Germinal center (tissue), 1 donor: ENCODE data around the gene POLD2.
"Not testable (repeated sequence)": the region's sequence is repeated elsewhere in the genome, so short reads cannot be mapped to it uniquely, and the experiment has no call there.

Experiments used
- DNase-seq: peaks from one replicate; pipeline ENCODE4 v3.0.0; 2012; ENCODE audit warnings: mixed read lengths, low spot score

POLD2 gene

DNA sequence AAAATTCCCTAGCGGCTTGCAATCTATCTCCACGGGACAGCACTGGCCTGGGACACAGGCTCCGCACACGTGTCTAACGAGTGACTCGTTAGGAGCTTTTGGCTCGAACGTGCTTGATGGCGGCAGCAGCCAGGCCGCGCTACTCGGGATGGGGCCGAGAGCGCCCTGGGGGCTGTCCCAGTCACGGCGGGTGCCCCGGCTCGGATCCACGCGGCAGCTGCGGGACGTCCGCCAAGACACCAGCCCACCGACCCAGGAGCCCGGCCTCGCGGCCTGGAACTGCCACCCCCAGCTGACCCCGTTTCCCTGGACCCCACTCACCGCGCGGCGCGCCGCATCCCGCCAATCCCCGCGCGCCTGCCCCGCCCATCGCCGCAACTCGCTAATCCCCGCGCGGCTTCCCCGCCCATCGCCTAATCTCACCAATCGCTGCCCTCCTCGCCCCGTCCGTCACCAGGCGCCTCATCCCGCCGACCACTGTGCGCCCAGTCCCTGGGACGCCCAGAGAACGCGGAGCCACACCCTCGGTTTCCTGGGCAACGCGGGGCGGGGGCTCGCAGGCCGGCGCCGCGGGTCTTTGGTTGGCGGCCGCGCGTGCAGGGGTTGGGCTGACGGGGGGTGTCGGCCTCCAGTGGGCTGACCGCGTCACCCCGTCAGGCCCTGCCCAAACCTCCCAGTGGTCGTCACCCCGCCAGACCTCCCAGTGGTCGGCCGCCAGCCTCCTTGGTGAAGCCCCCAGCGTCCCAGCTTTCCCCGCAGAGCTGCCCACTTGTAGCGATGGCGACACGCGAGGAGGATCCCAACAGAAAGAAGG lies at the start of gene POLD2:
Gene POLD2, minus strand, starts transcription at position 359 of the 814 bp plus-strand sequence. CDS start 1,495 bp downstream, outside the sequence.
- DNase-seq = peak; percentile 100

- no peak for DNase-seq
These were observed 49.6 kb upstream of the POLD2 start for GRCh38 chr7:44172803-44173424.

GRCh38 chr7:44172352-44172751 lies 49.0 kb upstream of the POLD2 start:
- DNase-seq = no peak

- not testable (repeated sequence) for DNase-seq
These were observed 48.6 kb upstream of the POLD2 start for GRCh38 chr7:44171901-44172300.

GRCh38 chr7:44167920-44168319 lies 44.6 kb upstream of the POLD2 start:
- DNase-seq = no peak

GRCh38 chr7:44163591-44163990 lies 40.2 kb upstream of the POLD2 start:
- DNase-seq = no peak

DNA sequence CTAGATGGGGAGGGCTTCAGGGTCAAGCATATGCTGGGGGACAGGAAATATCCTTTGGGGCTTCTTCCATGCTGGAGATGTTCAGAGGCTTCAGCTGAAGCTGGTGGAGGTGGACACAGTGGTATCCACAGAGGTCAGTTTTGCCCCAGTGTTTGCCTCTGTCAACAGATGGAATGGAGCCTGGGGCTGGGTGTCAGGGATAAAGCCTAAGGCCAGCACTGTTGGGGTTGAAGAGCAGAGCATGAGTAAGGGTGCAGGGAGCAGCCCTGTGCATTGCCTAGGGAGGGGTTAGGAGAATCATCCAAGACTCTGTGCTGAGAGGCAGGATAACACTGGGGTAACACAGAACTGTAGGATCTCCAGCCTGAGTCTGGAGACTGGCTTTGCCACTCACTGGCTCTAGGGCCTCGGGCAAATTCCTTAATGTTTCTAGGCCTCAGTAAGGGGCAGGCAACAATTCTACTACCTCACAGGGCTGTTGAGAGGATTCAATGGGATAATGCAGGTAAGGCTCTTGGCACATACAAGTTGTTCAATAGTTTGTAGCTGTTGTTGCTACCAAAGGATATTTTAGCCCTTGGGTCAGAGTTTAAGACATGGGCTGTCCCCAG lies 39.5 kb upstream of the POLD2 start:
- no peak for DNase-seq

DNA sequence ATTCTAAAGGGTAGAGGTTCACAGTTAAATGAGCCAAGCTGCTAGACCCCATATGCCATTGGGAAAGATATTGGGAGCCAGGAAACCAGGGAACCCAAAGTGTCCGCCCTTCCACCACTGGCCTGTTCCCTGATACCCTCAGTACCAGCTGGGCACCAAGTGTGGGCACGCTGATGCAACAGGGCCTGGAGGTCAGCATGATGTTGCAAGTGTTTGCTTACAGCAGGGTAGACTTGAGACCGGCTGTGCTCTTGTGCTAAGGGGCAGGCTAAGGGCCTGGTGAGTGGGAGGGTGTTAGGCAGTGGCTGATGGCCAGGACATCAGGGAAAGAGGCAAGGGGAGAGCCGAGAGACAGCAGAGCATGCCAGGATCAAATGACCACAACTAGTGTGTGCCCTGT lies 38.8 kb upstream of the POLD2 start:
- no peak for DNase-seq

GRCh38 chr7:44161371-44161770 lies 38.0 kb upstream of the POLD2 start:
- DNase-seq = no peak

DNA sequence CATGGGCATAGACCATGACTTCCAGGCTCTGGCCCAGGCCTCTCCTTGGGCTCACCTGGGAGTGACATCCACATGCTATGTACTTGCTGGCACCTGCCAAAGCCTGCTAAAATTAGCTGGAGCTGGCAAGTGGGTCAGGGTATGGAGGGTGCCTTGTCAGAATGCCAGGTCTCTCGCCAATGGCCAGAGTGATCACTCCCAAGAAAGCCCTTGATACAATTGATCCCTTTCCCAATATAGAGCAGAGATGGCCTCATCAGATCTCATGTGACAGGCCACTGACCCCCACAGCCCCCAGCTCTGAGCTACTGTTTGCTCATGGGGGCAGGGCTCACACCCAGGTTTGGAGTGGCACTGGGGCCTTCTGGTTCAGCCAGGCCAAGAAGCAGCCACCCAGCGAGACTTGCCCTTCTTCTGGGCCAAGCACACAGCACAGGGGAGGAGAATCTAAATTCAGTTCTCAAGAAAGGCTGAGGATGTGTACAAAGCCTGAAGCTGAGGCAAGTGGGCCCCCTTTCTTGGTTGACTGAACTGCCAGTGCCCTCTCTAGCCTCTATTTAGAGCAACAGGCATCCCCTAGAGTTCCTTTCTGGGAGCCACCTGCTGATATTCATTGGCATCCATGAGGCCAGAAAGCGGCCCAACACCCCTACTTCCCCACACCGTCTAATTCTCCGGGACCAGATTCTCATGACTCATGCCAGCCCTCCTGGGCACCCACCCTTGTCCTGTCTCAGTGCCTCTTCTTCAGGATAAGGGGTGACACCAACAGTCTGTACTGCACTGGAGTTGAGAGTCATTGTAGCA lies 36.7 kb upstream of the POLD2 start:
- no peak for DNase-seq

DNA sequence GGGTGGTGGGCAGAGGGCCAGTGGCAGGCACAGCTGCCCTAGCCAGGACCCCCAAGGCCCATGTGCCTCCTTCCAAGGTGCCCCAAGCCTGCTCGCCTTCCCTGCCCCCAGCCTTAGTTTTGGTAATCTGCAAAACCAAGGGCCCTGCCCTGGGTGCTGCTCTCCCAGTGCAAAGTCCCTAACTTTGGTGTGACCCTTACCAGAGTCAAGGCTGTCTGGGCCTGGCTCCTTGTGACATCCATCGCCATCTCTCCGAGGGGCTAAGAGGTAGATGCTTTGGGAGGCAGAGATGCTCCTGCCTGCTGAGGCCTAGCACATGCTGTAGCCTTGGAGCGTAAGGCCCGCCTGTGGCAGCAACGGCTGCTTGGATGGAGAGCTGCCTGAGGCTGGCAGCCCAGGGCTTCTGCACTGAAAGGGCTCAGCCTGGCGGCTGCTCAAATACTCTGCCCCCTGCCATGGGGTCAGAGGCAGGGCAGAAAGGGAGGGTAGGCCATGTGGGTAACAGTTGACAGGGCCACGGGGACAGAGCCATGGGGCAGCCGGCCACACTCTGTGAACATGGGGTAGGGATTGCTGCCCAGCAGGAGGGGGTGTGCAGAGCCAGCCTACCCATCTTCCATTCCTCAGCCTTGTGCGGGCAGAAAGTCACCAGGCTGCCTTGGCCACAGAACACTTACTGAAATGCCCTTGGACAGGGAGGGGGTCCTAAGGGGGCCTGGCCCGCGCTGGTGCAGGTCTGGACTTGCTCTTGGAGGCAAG lies 35.7 kb upstream of the POLD2 start:
- no peak for DNase-seq

DNA sequence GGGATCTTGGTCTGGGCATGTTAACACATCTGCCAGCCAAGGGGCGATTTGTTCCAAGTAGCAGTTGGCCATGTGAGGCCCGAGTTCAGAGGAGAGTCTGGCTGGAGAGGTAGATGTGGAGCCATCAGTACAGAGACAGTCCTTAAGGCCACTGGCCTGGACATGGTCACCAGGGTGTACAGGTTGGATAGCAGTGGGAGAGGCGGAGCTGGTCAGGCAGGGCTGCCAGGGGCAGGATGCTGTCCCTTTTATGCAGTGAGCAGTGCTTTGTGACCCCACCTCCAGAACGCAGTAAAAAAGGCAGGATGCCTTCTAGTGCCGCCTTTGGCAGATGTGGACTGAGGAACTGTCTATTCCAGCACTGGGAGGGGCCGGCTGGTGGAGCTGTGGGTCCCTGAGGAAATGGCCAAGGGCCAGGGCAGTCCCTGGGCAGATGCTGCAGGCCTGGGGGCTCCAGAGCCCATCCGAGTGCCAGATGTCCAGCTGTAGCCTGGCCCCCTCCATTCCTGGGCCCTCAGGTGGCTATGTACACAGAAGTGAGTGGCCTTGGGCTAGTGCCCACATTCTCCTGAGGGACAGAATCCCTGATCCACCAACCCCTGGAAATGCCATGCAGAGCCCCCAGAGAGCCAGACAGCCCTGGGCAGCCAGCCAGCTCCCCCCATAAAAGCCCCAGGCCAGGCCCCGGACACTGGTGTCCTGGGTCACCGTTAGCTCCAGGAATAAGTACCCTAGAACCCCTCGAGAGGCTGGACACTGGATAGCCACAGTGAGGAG lies 34.9 kb upstream of the POLD2 start:
- no peak for DNase-seq

GRCh38 chr7:44157116-44158080 lies 34.0 kb upstream of the POLD2 start:
- no peak for DNase-seq

DNA sequence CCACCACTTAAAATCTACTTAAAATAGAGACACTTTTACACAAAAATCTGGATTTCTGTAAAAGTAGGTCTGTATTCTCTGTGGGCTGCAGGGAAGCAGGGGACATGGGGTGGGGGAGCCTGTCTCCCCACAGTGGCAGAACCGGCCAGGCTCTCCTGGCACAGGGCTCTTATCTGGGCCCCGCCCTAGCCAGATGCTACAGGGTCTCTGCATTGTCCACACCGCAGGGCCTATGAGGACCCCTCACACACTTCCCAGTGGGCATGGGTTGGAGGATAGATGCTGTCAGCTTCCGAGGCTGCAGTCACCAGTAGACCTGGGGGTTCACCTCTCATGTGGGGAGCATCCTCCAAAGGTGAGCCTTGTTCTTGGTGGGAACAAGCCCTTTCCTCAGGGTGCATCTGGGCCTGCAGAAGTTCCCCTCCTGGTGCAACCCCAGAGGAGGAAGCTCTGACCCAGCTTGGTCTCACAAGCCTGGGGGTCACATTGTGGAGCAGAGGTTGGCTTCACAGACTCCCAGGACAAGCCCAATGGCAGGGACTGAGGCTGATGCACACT lies 33.2 kb upstream of the POLD2 start:
- DNase-seq = no peak

GRCh38 chr7:44155191-44156185 lies 32.1 kb upstream of the POLD2 start:
- DNase-seq = no peak

DNA sequence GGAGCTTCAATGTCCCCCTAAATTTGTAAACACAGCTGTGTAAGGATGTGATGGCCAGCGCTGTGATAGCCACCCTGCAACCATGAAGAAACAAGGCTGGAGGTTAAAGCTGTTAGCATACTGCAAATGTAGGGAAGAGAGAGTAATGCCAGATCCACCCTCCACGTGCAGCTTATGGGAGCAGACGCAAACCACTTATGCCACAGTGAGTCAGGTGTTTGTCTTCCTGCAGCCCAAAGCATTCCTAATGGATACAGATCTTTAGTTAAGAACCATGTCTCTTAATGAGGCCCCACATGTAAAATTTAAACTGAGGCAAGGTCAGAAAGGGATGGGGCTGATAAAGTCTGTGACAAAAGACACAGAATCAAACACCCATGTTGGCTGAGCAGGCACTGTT lies 31.4 kb upstream of the POLD2 start:
- no peak for DNase-seq

- no peak for DNase-seq
These were observed 30.6 kb upstream of the POLD2 start for GRCh38 chr7:44153948-44154335.
